ENCODE measurements around the gene TMEM117.

The TMEM117 gene

DNA sequence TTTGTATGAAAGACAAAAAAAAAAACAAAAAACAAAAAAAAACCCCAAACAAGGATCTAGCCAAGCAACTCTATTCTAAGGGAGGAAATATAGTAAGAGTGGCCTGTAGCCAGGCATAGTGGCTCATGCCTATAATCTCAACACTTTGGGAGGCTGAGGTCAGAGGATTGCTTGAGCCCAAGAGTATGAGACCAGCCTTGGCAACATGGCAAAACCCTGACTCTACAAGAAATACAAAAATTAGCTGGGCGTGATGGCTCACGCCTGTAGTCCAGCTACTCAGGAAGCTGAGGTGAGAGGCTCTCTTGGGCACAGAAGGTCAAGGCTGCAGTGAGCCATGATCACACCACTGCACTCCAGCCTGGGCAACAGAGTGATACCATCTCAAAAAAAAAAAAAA is 47.9 kb downstream of the TMEM117 start:
- DNase-seq (ENCODE audit: low read depth in 2 of 3, low spot score in 2 of 3) = no peak

- DNase-seq (ENCODE audit: low read depth in 2 of 3, low spot score in 2 of 3) = no peak
These were observed 49.0 kb downstream of the TMEM117 start for GRCh38 chr12:43884683-43885410.

DNA sequence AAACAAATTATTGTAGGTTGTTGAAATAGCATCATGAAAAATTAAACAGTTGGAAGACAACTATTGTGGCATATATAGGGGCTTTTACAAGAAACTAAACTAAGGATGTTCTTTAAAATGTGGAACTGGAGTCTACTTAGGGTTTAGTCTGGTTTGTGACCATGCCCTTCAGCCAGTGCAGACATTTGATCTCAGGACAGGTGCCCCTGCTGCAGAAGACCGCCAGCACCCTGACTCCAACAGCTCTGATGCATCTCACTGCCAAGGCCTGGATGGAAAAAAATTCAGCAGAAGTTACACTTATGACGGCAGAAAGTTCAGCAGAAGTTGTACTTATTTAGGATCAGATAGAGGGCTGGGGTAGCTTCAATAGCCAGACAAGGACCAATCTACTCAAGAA is 51.5 kb downstream of the TMEM117 start:
- no peak for DNase-seq (ENCODE audit: low read depth in 2 of 3, low spot score in 2 of 3)

DNA sequence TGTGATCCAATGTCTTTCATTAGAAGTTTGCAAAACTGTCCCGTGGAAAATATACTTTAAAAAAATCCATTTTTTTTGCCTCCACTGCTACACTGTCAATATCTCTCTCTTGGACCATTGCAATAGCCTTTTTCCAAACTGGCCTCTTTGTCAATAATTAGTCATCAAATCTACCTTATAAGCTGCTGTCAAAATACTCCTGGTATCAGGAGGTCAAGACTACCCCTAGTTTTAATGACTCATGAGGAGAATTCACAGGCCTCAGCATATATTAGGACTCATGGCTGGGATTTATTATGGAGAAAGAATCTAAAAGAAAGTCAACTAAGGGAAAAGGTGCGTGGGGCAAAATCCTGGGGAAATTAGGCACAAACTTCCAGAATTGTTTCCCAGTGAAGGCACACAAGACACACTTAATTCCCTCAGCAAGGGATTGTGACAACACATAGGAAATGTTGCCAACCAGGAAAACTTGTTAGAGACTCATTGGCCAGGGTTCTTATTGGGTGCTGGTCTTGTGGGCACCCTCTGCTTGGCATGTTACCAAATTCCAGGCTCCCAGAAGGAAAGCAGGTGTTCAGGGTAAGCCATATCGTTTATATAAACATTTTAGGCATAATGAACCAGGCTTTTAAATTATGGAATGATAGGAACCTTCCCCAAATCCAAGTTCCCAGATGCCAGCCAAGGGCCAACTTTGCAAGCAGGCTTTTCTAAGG is 56.1 kb downstream of the TMEM117 start:
- no peak for DNase-seq (ENCODE audit: low read depth in 2 of 3, low spot score in 2 of 3)

DNA sequence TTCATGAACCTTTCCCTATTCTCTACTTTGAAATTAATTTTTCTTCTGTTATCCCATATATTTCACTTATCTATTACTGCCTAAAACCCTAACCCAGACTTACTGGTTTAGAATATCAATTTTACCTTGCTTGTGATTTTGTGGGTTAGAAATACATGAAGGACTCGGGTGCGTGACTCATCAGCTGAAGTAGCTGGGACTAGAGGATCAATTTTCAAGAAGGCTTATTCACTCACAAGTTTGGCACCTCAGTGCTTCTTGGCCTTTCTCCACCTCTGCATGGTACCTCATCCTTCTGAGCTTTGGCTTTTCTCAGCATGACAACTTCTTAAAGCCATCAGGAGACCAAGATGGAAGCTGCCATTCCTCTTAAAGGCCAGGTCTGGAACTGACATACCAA is 57.8 kb downstream of the TMEM117 start:
- DNase-seq (ENCODE audit: low read depth in 2 of 3, low spot score in 2 of 3) = no peak

DNA sequence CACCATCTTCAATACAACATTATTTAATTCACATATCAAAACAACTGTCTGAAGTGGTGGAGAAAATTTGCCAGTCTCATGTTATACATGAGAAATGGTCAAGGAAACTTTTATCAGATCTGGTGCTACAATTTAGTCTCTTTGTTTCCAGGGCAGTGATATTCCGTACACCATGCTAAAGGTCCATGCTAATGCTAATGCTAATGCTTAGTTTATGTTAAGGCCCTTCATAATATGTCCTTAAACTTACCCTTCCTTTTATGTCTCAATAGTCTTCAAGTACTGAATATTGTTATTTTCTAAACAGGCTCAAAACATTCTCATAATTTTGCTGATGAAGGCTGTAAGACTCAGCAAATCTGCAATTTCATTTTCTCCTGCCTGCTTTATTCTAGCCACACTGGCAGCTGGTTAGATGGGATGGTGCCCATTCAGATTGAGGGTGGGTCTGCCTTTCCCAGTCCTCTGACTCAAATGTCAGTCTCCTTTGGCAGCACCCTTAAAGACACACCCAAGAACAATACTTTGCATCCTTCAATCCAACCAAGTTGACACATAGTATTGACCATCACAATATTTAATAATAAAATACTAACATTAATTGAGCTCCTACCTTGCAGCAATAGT is 59.8 kb downstream of the TMEM117 start:
- DNase-seq (ENCODE audit: low read depth in 2 of 3, low spot score in 2 of 3) = no peak

DNA sequence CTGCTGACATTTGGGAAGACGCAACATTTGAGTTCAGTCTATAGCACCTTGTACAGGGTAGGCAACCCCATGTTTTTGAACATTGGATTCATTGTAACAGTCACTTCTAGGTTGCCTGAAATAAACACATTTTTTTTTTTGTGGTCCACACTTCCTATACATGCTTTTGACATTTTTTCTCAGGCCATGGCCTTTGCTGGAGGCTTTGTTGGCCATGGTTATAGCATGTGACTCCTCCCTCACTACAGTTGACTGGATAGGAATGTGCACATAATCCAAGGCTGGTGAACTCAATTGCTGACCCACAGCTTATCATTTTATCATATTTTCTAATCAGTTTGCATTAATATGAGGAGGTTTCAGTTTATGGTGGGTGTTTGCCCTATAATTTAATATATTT is 60.6 kb downstream of the TMEM117 start:
- no peak for DNase-seq (ENCODE audit: low read depth in 2 of 3, low spot score in 2 of 3)

DNA sequence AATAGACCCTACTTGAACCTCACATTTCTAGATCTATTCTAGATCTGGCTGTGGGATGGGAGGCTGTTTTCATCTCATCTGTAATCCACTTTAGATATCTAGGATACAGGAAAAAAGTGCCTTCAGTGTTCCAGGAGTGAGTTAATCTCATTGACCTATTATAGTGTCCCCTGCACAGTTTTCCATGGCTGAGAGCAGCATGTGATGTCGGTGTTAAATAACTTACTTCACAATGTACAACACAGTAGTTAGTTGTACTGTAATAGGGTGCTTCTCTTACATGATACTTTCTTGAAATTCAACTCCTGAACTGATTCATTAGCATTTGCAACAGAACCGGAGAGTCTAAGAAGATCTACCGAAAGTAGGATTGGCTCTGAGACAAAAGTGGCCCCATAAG is 62.6 kb downstream of the TMEM117 start:
- DNase-seq (ENCODE audit: low read depth in 2 of 3, low spot score in 2 of 3) = no peak

DNA sequence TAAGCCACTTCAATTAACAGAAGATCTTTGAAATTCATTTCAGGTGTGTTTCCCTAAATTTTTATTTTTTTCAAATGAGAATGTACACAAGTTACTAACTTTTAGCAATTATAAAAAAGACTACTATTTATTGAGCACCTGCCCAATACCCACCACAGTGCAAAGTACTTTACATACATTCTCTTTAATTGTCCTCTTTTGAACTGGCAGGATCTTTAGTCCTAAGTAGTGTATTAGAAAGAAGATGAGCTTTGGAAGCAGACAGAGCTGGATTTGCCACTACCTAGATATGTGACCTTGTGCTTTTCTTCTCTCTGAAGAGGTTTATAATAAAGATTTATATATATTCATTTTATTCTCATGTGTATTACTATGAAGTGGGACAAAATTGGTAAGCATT is 63.7 kb downstream of the TMEM117 start:
- no peak for DNase-seq (ENCODE audit: low read depth in 2 of 3, low spot score in 2 of 3)

DNA sequence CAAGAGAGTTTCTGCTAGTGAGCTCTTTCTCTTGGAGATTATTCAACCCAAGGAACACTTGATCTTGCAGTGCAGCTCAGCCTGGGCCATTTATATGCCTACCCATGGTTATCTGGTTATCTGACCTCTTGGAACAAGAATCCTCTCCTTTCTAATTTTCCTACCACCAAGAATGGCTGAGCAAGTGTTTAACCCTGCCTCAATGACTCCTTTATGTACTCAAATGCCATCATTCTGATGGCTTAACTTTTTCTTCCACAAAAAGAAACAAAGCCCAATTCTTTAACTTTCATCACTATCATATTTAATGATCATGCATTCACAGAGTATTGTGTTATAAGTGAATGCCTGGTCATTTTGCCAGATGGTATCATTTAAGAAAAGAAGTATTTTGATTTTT is 67.8 kb downstream of the TMEM117 start:
- DNase-seq (ENCODE audit: low read depth in 2 of 3, low spot score in 2 of 3) = no peak

DNA sequence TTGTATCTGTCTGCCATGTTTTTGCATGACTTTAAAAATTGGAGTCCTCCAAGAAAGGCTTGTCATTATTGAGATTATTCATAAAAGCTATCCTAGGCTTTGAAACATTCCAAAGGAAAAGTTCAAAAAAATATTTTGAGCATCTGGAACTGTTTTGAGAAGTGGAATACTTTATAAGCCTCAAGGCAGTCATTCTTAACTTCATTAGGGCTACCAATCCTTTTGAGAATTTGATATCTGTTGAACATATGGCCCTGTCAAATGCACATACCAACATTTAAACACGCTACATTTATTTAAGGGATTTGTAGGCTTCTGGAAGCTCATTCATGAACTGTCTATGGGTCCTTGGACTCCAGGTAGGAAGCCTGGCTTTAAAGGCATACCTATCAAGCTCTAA is 77.0 kb downstream of the TMEM117 start:
- DNase-seq (ENCODE audit: low read depth in 2 of 3, low spot score in 2 of 3) = no peak

GRCh38 chr12:43914391-43914790 is 78.5 kb downstream of the TMEM117 start:
- no peak for DNase-seq (ENCODE audit: low read depth in 2 of 3, low spot score in 2 of 3)

DNA sequence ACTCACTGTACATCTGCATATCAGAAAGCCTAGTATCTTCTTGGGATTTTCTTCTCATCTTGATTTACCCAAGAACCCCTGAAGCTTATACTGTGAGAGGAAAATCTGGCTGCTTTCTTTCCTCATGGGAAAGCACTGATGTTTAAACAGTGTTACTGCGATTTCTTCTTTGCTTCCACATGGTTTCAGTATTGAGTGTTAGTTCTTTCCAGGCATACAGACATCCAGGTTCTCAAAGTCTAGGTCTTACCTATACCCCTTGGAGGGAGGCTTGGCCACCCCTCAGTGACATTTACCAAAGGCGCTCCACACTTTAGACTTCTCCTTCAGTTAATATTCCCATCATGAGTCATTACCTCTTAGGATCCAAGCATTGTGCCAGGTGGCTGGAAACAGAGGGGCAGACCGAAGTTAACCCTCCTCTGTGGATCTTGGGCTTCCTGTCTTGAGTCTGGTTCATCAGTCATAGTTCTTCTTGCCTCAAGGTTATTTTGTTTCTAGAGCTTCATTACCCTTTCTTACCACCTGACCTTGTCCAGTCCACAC is 79.1 kb downstream of the TMEM117 start:
- DNase-seq (ENCODE audit: low read depth in 2 of 3, low spot score in 2 of 3) = no peak

DNA sequence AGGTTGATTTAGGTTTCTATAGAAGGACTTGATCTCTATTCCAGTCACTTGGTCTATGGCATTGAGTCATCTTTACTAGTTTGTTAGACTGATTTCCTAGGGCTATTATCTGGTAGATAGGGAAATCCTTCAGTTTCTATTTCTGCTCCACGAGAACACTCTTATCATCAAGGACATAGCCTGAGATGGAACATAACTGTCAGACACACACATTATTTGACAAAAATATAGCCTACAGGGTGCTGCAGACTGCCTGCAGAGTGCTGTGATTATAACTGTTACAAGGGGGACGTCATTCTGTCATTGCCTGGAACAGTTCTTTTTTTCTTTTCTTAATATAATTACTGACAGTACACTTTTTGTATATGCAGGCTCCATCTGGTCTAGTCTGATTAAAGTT is 82.0 kb downstream of the TMEM117 start:
- DNase-seq (ENCODE audit: low read depth in 2 of 3, low spot score in 2 of 3) = no peak

DNA sequence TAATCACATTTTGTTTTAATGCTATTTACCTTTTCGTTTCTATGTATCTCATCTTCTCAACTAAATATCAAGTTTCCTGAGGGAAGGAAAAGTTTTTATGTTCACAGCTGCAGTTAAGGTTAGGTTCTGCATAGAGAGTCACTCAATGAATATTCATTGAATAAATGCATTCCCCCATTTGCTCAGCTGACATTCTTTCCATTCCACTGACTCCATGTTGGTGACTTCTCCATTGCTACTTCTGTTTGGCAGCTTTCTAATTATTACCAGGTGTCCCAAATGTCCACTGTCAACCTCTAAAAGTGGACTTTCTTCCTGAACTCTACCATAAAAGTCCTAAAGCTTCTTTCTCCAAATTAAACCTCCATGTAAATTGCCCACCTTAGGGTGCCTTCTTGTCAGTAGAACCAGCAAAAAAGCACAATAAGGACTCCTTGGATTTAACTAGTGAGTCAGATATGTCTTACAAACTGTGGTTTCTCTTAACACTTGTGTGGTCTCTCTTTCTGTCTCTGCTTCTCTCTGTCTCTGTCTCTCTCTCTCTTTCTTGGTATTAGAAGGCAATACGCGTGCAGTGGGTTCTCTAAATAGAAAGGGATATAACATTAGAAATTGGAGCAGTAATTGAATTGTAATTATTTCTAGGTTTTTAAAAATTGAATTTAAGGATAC is 85.9 kb downstream of the TMEM117 start:
- DNase-seq (ENCODE audit: low read depth in 2 of 3, low spot score in 2 of 3) = no peak

DNA sequence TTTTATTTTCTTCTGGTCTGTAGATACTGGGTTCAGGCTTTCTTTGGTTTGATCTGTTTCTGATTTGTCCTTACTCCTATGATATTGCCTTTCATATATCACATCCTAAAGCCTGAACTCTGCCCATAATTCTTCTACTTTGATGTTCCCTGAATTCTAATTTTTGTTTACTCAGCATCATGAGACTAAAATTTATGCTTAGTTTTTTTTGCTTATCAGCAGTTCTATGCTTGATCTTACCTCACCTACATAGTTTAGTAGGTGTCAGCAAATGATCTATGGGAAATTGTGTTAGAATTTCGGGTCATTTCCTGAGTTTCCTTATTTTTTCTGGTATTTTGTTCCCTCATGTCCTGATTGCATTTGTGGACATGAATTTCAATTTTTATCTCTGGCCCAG is 94.2 kb downstream of the TMEM117 start:
- no peak for DNase-seq (ENCODE audit: low read depth in 2 of 3, low spot score in 2 of 3)

GRCh38 chr12:43931187-43931586 is 95.3 kb downstream of the TMEM117 start:
- DNase-seq (ENCODE audit: low read depth in 2 of 3, low spot score in 2 of 3) = no peak

- no peak for DNase-seq (ENCODE audit: low read depth in 2 of 3, low spot score in 2 of 3)
These were observed 99.7 kb downstream of the TMEM117 start for GRCh38 chr12:43935581-43935980.

DNA sequence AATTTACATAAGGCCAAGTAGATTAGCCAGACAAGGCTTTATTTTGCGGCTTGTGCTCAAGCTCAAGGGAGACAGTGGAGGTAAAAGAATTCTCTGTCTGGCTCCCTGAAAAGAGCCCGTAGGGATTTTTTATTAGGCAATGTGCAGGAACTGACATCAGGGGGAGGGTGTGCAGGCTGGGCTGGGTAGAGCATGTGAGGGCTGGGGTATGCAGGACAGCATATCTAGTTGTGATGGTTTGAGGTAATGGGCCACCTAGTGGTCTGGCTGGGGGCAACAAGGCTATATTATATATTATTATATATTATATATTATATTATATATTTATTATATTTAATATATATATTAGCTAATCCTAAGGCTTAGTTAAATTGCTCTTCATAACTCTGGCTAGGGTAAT is 102.1 kb downstream of the TMEM117 start:
- no peak for DNase-seq (ENCODE audit: low read depth in 2 of 3, low spot score in 2 of 3)

- DNase-seq (ENCODE audit: low read depth in 2 of 3, low spot score in 2 of 3) = no peak
These were observed 106.5 kb downstream of the TMEM117 start for GRCh38 chr12:43942379-43942778.

DNA sequence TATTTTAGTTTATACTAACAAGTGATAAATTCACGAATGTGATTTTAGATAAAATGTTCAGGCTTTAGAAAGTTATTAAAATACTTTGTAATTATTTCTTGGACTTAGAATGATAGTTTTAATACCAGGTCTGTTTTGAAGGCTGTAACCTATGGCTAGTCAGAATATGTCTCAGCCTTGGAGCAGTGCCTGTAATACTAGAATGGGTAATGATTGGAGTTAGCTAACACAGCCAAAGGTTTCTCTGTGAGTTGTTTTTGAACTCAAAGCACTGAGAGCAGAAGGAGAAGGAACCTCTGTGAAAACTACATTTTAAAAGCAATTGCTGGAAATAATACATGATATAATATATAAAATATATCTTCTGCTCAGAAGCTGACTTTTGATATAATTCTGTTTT is 110.1 kb downstream of the TMEM117 start:
- DNase-seq (ENCODE audit: low read depth in 2 of 3, low spot score in 2 of 3) = no peak

DNA sequence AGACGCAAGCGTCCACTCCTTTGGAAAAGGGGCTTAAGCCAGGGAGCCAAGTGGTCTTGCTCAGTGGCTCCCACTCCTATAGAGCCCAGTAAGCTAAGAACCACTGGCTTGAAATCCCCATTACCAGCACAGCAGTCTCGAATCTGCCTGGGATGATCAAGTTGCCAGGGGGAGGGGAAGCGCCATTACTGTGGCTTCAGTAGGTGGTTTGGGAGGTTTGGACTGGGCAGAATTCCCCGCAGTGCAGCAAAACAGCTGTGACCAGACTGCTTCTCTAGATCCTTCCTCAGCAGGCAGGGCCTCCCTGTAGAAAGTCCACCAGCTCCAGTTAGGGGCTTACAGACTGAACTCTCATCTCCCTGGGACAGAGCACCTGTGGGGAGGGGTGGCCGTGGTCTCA is 115.4 kb downstream of the TMEM117 start:
- no peak for DNase-seq (ENCODE audit: low read depth in 2 of 3, low spot score in 2 of 3)

Data from activated CD8-positive, alpha-beta memory T cell treated with anti-CD3 and anti-CD28 coated beads for 48 hours (primary cell).